ENCODE results near the gene RBM47.
A peak's percentile ranks its signal among the peaks of the same experiment; 100 is the strongest.
"Not testable (repeated sequence)": the region's sequence is repeated elsewhere in the genome, so short reads cannot be mapped to it uniquely, and the experiment has no call there.

Gene RBM47

GRCh38 chr4:40484346-40485090 is 145.1 kb downstream of the RBM47 start:
- no peak for DNase-seq

DNA sequence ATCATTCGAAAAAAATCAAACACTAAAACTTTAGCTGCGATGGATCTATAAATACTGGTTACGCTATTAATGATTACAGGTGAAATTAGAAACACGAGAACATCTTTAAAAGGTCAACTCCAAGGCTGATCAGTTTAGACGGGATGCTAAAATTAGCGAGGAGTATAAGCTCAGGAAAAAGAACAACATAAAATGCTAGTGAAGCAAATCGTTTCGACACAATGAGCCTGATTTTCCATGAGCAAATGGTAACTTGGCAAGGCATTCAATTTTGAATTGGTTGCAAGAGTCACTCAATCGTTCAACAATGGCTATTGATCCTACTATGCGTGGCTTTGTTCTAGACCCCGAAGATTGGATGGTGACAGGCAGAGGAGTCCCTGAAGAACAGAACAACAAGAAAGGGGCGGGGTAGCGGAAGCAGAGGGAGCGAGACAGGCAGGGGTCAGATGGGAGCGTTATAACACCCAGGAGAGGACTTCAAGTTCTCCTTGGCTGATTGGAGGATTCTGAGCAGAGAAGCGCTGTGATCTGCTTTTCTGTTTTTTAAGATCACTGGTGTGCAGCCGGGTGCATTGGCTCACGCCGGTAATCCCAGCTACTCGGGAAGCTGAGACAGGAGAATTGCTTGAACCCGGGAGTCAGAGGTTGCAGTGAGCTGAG is 146.5 kb downstream of the RBM47 start:
- peak in 3 of 14 donors; percentile 1 to 4 (median 2) for DNase-seq

GRCh38 chr4:40481977-40482376 is 147.7 kb downstream of the RBM47 start:
- DNase-seq = no peak

DNA sequence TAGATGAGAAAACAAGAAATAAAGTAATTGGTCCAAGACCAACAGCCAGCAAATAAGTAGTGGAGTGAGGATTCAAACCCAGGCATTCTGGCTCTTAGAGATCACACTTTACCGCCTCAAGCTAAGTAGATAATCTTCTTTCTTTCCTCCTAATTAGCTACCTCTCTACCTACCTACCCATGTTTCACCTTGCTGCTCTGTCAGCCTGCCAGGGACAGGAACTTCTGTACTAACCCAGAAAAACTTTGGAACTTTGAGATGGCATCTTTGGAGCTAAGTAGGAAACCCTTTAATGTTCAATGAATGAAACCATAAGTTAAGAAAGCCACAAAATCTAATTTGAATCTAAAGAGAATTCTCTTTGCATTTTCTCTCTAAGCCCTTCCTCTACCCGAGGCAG is 149.4 kb downstream of the RBM47 start:
- DNase-seq = no peak

DNA sequence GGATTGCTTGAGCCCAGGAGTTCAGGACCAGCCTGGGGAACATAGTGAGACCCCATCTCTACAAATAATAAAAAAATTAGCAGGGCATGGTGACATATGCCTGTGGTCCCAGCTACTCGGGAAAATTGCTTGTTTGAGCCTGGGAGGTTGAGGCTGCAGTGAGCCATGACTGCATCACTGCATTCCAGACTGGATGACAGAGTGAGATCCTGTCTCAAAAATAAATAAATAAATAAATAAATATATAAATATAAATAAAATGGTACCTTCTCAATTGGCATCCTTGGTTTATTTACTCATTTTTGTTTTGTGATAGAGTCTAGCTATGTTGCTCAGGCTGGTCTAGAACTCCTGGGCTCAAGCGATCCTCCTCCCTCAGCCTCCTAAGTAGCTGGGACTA is 150.3 kb downstream of the RBM47 start:
- no peak for DNase-seq

GRCh38 chr4:40475609-40476008 is 154.1 kb downstream of the RBM47 start:
- DNase-seq = no peak

GRCh38 chr4:40473578-40474388 is 155.9 kb downstream of the RBM47 start:
- DNase-seq = no peak

GRCh38 chr4:40471923-40472322 is 157.7 kb downstream of the RBM47 start:
- DNase-seq = no peak

- no peak for DNase-seq
These were observed 162.9 kb downstream of the RBM47 start for GRCh38 chr4:40466789-40467188.

- DNase-seq = no peak
These were observed 167.3 kb downstream of the RBM47 start for GRCh38 chr4:40462326-40462725.

DNA sequence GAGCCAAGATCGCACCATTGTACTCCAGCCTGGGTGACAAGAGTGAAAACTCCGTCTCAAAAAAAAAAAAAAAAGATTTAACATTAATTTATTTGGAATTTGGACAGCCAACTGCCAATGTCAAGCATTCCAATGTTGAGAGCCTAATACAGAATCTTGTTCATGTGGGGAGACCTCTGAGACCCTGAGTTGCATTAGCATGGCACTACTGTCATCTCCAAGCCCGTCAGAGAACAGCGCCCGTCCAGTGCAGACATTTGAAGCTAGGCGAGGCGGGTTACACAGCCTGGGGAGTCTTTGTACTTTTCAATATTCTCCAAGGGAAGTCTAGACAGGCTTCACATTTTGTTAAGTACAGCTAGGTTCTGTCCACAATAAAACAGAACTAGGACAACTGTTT is 167.8 kb downstream of the RBM47 start:
- DNase-seq = no peak

DNA sequence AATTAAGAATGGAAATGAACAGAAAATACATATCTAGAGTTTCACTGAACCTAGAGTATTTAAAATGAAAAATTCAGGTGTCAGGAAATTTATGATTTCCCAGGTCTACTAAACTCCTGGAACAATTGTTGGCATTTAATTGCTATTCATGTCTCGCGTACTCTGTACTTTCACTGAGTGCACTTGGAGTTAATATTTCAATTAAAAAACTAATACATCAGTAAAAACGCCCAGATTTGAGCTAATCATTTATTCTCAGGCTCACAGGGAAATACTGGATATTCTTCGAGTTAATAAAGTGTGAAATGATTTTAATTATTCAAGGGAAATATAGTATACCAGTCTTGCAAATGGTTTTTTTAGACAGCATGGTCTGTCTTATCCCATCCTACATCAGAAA is 168.6 kb downstream of the RBM47 start:
- DNase-seq = no peak

GRCh38 chr4:40458683-40459082 is 171.0 kb downstream of the RBM47 start:
- DNase-seq = no peak

- no peak for DNase-seq
These were observed 171.6 kb downstream of the RBM47 start for GRCh38 chr4:40458109-40458508.

- DNase-seq = no peak
These were observed 174.2 kb downstream of the RBM47 start for GRCh38 chr4:40455340-40455902.

GRCh38 chr4:40454816-40455215 is 174.8 kb downstream of the RBM47 start:
- DNase-seq = no peak

- no peak for DNase-seq
These were observed 175.8 kb downstream of the RBM47 start for GRCh38 chr4:40453912-40454311.

- DNase-seq = no peak
These were observed 180.8 kb downstream of the RBM47 start for GRCh38 chr4:40448875-40449274.

DNA sequence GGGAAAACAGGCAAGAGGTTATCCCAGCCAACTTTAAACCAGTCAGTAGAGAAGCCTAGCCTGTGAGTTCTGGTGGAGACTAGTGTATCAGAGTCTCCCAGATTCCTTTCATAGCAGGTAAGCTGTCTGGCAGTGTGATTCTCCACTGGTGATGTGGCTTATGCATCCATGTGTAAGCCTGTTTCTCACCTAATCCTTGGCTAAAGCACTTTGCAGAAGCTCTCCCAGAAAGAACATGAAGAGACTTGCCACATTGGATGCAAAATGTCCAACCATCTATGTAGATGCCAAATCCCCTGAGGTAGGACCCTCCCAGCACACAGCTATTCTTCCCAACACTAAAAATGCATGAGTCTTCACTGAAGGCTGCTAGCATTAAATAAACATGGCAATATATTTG is 182.8 kb downstream of the RBM47 start:
- DNase-seq = no peak

- DNase-seq = not testable (repeated sequence)
These were observed 183.4 kb downstream of the RBM47 start for GRCh38 chr4:40446261-40446750.

GRCh38 chr4:40445671-40446070 is 184.0 kb downstream of the RBM47 start:
- no peak for DNase-seq

GRCh38 chr4:40441430-40441829 is 188.2 kb downstream of the RBM47 start:
- no peak for DNase-seq

DNA sequence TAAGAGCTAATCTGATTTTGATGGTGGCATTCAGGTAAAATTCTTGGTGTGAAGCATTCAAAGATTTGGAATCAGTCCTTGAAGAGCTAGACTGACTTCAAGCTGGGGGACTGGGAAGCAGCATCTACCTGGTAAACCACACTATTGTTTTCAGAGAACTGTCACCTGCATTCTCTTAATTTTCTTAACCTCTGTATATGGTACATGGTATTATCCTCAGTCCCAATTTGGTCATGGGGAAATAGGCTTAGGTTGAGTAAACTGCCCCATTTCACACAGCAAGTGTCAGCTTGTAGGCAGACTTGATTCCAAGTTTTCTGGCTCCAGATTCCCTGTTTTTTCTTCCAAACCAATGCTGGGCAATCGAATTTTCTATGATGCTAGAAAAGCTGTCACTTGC is 190.1 kb downstream of the RBM47 start:
- DNase-seq = no peak

Measured in C1 segment of cervical spinal cord (tissue), 14 donors.